Measurements from ENCODE around the gene MCTP1.

MCTP1 gene

GRCh38 chr5:94920570-94920969 lies 364.3 kb downstream of the MCTP1 start:
- no peak for DNase-seq

- DNase-seq, result no peak
Observed at GRCh38 chr5:94916619-94917018, 368.3 kb downstream of the MCTP1 start.

GRCh38 chr5:94911276-94911675 lies 373.6 kb downstream of the MCTP1 start:
- DNase-seq, result no peak

- no peak for DNase-seq
Observed at GRCh38 chr5:94910721-94911120, 374.2 kb downstream of the MCTP1 start.

GRCh38 chr5:94908889-94909480 lies 375.9 kb downstream of the MCTP1 start:
- DNase-seq, result no peak

- DNase-seq, result no peak
Observed at GRCh38 chr5:94906750-94907149, 378.1 kb downstream of the MCTP1 start.

GRCh38 chr5:94903726-94904125 lies 381.2 kb downstream of the MCTP1 start:
- DNase-seq, result no peak

- no peak for DNase-seq
Observed at GRCh38 chr5:94901191-94901979, 383.5 kb downstream of the MCTP1 start.

- no peak for DNase-seq
Observed at GRCh38 chr5:94900006-94900505, 384.8 kb downstream of the MCTP1 start.

- DNase-seq, result no peak
Observed at GRCh38 chr5:94893412-94894135, 391.3 kb downstream of the MCTP1 start.

- DNase-seq, result no peak
Observed at GRCh38 chr5:94891972-94892371, 392.9 kb downstream of the MCTP1 start.

GRCh38 chr5:94891565-94891964 lies 393.3 kb downstream of the MCTP1 start:
- no peak for DNase-seq

- DNase-seq, result no peak
Observed at GRCh38 chr5:94890907-94891306, 394.0 kb downstream of the MCTP1 start.

GRCh38 chr5:94888674-94889073 lies 396.2 kb downstream of the MCTP1 start:
- no peak for DNase-seq

GRCh38 chr5:94885931-94886330 lies 399.0 kb downstream of the MCTP1 start:
- DNase-seq, result no peak

GRCh38 chr5:94884311-94884710 lies 400.6 kb downstream of the MCTP1 start:
- DNase-seq, result no peak

- DNase-seq, result no peak
Observed at GRCh38 chr5:94872526-94872925, 412.4 kb downstream of the MCTP1 start.

- DNase-seq, result no peak
Observed at GRCh38 chr5:94870511-94871183, 414.2 kb downstream of the MCTP1 start.

GRCh38 chr5:94869921-94870320 lies 415.0 kb downstream of the MCTP1 start:
- no peak for DNase-seq

- no peak for DNase-seq
Observed at GRCh38 chr5:94863951-94864350, 420.9 kb downstream of the MCTP1 start.

- DNase-seq, result no peak
Observed at GRCh38 chr5:94857111-94857510, 427.8 kb downstream of the MCTP1 start.

GRCh38 chr5:94856257-94856800 lies 428.6 kb downstream of the MCTP1 start:
- no peak for DNase-seq

GRCh38 chr5:94855543-94855942 lies 429.4 kb downstream of the MCTP1 start:
- no peak for DNase-seq

Data from activated CD4-positive, alpha-beta T cell treated with anti-CD3 and anti-CD28 coated beads, Interleukin-2, amount 50 U/mL, for 48 hours (primary cell).